ENCODE results near the gene SMOC2.
"Not testable (repeated sequence)": the region's sequence is repeated elsewhere in the genome, so short reads cannot be mapped to it uniquely, and the experiment has no call there.

- not testable (repeated sequence) for TF ChIP-seq CTCF, POLR2A, POLR2AphosphoS5 (IDR thresholded peaks at IDR 0.05)
These were observed 170.0 kb downstream of the SMOC2 start for GRCh38 chr6:168610966-168611365.

All from prostate gland (tissue), 2 donors.